ENCODE data around the gene STPG2. TPM values are rescaled to one million over a fixed set of nuclear protein-coding genes. Genes with fewer than 3 reads are reported as not detected.

Gene STPG2
- total RNA-seq, 1 donor from 2014 or later, result 2.5 TPM

DNA sequence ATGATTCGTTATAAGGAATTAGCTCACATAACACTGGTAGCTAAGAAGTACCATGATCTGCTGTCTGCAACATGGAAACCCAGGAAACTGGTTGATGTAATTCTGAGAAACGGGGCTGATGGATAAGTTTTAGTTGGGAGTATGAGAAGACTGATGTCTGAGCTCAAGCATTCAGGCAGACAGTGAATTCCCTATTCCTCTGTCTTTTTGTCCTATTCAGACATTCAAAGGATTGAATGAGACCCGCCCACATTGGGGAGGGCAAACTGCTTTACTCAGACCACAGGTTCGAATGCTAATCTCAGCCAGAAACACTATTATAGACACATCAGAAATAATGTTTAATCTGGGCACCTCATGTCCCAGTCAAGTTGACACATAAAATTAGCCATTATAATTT lies 515.5 kb downstream of the STPG2 start:
- Mint-ChIP-seq H3K36me3 (ENCODE audit: low read depth, unreplicated experiment) (no peaks in the 10 kb centered on the region), H3K4me3 (ENCODE audit: unreplicated experiment) (no peak overlapping the region), H3K27ac (ENCODE audit: unreplicated experiment) (no peak overlapping the region), H3K9me3 (ENCODE audit: unreplicated experiment) (no peaks in the 10 kb centered on the region), H3K4me1 (ENCODE audit: unreplicated experiment) (no peaks in the 10 kb centered on the region), H3K27me3 (ENCODE audit: unreplicated experiment) (no peaks in the 10 kb centered on the region)
- no peak for DNase-seq (ENCODE audit: low spot score)
- TF ChIP-seq, protein P1, sequence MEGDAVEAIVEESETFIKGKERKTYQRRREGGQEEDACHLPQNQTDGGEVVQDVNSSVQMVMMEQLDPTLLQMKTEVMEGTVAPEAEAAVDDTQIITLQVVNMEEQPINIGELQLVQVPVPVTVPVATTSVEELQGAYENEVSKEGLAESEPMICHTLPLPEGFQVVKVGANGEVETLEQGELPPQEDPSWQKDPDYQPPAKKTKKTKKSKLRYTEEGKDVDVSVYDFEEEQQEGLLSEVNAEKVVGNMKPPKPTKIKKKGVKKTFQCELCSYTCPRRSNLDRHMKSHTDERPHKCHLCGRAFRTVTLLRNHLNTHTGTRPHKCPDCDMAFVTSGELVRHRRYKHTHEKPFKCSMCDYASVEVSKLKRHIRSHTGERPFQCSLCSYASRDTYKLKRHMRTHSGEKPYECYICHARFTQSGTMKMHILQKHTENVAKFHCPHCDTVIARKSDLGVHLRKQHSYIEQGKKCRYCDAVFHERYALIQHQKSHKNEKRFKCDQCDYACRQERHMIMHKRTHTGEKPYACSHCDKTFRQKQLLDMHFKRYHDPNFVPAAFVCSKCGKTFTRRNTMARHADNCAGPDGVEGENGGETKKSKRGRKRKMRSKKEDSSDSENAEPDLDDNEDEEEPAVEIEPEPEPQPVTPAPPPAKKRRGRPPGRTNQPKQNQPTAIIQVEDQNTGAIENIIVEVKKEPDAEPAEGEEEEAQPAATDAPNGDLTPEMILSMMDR (IDR thresholded peaks at IDR 0.05; ENCODE audit: unreplicated experiment), result no peak

DNA sequence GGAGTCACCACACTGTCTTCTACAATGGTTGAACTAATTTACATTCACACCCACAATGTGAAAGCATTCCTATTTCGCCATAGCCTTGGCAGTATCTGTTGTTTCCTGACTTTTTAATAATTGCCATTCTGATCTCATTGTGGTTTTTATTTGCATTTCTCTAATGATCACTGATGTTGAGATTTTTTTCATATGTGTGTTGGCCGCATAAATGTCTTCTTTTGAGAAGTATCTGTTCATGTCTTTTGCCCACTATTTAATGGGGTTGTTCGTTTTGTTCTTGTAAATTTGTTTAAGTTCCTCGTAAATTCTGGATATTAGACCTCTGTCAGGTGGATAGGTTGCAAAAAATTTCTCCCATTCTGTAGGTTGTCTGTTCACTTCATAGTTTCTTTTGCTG lies 519.1 kb downstream of the STPG2 start:
- no peak overlapping the region for H3K27ac Mint-ChIP-seq (ENCODE audit: unreplicated experiment)
- H3K9me3 Mint-ChIP-seq (ENCODE audit: unreplicated experiment), result no peaks in the 10 kb centered on the region
- H3K4me3 Mint-ChIP-seq (ENCODE audit: unreplicated experiment), result no peak overlapping the region
- H3K4me1 Mint-ChIP-seq (ENCODE audit: unreplicated experiment), result no peaks in the 10 kb centered on the region
- H3K27me3 Mint-ChIP-seq (ENCODE audit: unreplicated experiment), result no peaks in the 10 kb centered on the region
- TF ChIP-seq, protein P1 (IDR thresholded peaks at IDR 0.05; ENCODE audit: unreplicated experiment), result no peak
- no peaks in the 10 kb centered on the region for H3K36me3 Mint-ChIP-seq (ENCODE audit: low read depth, unreplicated experiment)
- DNase-seq (ENCODE audit: low spot score), result no peak

DNA sequence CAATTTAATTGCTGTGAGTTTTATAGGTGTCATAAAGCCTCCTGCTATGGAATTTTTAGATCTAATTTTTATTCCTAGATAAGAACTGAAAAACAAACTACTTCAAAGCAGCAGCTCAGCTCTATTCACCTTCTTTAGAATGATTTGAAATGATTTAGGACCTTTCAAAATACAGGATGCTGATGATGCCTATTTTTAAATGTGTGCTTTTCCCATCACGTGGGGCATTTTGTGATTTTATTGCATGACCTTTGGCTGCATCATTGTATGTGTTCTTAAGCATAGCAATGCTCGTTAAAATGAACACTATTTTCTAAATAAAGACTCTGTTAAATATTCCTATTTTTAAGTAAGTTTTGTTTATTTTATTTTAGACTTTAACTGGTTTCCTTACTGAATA lies 537.3 kb downstream of the STPG2 start:
- Mint-ChIP-seq H3K4me3 (ENCODE audit: unreplicated experiment) (no peak overlapping the region), H3K27ac (ENCODE audit: unreplicated experiment) (no peak overlapping the region), H3K4me1 (ENCODE audit: unreplicated experiment) (peaks cover 4% of the 10 kb centered on the region), H3K27me3 (ENCODE audit: unreplicated experiment) (no peaks in the 10 kb centered on the region), H3K9me3 (ENCODE audit: unreplicated experiment) (no peaks in the 10 kb centered on the region), H3K36me3 (ENCODE audit: low read depth, unreplicated experiment) (no peaks in the 10 kb centered on the region)
- TF ChIP-seq, protein P1 (IDR thresholded peaks at IDR 0.05; ENCODE audit: unreplicated experiment), result no peak
- DNase-seq (ENCODE audit: low spot score), result no peak

DNA sequence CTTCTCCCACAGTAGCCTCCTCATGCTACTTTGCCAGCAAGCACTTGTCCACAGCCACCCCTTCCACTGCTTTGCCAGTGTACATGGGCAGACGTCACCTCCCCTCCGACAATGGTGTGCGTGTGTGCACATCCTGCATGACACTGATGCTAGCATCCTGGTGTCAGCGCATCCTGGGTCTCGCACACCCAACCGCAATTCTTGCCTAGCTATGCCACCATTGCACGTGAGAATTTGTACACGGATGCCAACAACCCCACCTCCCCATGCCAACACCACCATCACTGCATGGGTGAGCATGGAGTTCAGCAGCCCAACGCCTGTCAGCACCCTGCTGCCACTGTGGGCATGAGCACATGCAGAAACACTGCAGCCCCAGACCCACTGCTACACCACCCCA lies 550.0 kb downstream of the STPG2 start:
- Mint-ChIP-seq H3K27me3 (ENCODE audit: unreplicated experiment) (no peaks in the 10 kb centered on the region), H3K27ac (ENCODE audit: unreplicated experiment) (no peak overlapping the region), H3K4me1 (ENCODE audit: unreplicated experiment) (no peaks in the 10 kb centered on the region), H3K4me3 (ENCODE audit: unreplicated experiment) (no peak overlapping the region), H3K36me3 (ENCODE audit: low read depth, unreplicated experiment) (no peaks in the 10 kb centered on the region), H3K9me3 (ENCODE audit: unreplicated experiment) (no peaks in the 10 kb centered on the region)
- TF ChIP-seq, protein P1 (IDR thresholded peaks at IDR 0.05; ENCODE audit: unreplicated experiment), result no peak
- DNase-seq (ENCODE audit: low spot score), result no peak

DNA sequence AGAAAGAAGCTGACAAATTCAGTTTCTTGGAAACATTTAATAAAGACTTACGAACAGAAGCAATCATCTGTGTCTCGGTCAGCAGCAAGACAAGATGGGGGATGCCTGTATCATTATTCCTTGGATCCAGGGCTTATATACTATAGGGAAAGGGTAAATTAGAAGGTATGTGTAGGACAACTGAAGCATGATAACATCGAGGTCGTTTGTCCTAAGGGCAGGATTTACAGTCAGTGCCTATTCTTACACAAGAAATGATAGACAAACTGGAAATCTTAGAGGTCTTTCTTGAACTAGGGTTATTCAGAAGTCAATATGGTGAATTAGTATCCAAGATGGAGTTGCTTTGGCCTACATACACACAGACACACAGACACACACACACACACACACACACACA lies 553.0 kb downstream of the STPG2 start:
- Mint-ChIP-seq H3K36me3 (ENCODE audit: low read depth, unreplicated experiment) (no peaks in the 10 kb centered on the region), H3K27ac (ENCODE audit: unreplicated experiment) (no peak overlapping the region), H3K9me3 (ENCODE audit: unreplicated experiment) (no peaks in the 10 kb centered on the region), H3K4me3 (ENCODE audit: unreplicated experiment) (no peak overlapping the region), H3K27me3 (ENCODE audit: unreplicated experiment) (no peaks in the 10 kb centered on the region), H3K4me1 (ENCODE audit: unreplicated experiment) (no peaks in the 10 kb centered on the region)
- TF ChIP-seq, protein P1 (IDR thresholded peaks at IDR 0.05; ENCODE audit: unreplicated experiment), result no peak
- DNase-seq (ENCODE audit: low spot score), result no peak
